Daoy (cell line): ENCODE measurements around the gene SLC25A48. TPM values are rescaled to one million over a fixed set of nuclear protein-coding genes. Genes with fewer than 3 reads are reported as not detected.
A peak's percentile ranks its signal among the peaks of the same experiment; 100 is the strongest.
"Not testable (repeated sequence)": the region's sequence is repeated elsewhere in the genome, so short reads cannot be mapped to it uniquely, and the experiment has no call there.

Experiments
- DNase-seq: peaks from one replicate; pipeline ENCODE4 v3.0.0-alpha.2; 2015; ENCODE audit warnings: low read depth
- total RNA-seq: library from RNA; depleted of rRNA; stranded (reverse); fragments of >200 nt; shearing (Covaris generic); gene quantifications from 2 replicates; pipeline ENCODE4 v1.2.3, GENCODE V29; 2014

The SLC25A48 gene
- total RNA-seq, 1 experiment from 2014 or later = not detected

DNA sequence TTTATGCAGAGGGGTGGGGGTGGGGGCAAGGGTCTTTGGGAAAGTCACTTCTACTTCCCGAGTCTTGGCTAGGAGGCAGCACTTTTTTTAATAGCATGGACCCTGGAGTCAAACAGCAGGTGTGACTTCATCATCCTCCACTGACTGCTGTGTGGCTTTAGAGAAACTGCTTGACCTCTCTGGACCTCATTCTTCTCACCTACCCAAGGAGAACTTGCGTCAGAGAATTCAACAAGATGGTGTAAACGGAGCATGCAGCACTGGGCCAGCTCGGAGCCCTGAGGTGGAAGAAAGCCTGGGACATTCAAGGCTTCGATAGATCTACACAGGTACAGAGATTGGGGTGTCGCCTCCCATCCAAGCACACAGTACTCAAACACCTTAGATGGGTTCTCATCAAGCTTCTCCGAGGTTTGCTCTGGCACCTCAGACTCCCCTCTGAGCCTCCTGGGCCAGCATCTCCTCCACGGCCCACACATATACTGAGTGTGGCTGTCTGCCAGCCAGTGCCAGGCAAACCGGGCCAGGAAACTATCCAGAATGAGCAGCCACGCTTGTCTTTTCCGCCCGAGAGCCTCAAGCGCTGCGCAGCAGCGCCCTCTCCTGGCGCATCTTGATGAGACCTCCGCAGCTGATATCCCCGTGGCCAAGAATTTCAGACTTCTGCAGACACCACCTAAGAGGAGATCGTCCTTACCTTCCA is 4.6 kb upstream of the SLC25A48 start:
- DNase-seq = peak; percentile 72

DNA sequence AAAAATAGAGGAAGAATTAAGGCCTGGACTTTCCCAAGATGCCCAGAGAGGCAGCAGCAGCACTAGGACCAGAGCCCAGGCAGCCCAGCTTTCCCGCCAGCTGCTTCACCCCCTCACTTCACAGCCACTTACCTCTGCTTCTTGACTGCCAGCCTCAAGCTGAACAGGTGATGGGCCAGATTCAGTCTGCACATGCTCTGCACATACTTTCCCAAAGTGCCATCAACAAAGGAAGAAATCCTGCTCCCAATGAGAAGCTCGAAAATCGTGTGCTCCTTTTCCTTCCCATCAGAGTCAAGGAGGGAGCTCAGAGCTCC is 4.1 kb upstream of the SLC25A48 start:
- DNase-seq = no peak

DNA sequence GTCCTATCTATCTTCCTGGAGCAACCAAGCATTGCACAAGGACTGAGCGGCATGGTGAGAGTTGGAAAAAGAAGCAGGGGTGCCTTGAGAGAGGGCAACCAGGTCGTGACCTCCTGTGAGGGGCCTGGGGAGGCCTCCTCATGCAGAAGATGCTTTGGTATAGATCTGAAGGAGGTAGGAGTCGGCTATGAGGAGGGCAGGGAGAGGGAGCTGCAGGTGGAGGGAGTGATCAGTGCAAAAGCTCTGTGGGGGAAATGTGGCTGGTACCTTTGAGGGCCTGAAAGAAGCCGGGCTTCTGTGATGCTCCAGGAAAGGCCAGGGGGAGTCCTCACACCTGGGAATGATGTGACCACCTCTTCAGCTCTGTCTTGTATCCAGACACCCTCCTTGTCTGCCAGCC is 3.6 kb upstream of the SLC25A48 start:
- DNase-seq = no peak

DNA sequence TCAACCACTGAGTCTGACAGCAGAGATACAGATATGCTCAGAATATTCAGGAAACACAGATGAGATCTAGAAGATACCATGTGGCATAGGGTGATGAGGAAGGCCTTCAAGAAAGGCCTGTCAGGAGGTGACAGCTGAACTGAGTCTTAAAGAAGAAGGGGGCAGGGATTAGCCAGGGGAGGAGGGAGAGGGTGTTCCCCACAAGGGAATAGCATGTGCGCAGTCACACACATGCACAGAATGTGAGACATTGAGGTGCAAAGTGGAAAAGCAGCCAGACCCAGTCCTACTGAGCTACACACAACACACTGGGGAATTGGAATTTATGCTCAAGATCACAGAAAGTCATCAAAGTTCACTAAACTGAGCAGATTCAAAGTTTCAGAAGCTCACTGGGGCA is 3.0 kb upstream of the SLC25A48 start:
- DNase-seq = no peak

DNA sequence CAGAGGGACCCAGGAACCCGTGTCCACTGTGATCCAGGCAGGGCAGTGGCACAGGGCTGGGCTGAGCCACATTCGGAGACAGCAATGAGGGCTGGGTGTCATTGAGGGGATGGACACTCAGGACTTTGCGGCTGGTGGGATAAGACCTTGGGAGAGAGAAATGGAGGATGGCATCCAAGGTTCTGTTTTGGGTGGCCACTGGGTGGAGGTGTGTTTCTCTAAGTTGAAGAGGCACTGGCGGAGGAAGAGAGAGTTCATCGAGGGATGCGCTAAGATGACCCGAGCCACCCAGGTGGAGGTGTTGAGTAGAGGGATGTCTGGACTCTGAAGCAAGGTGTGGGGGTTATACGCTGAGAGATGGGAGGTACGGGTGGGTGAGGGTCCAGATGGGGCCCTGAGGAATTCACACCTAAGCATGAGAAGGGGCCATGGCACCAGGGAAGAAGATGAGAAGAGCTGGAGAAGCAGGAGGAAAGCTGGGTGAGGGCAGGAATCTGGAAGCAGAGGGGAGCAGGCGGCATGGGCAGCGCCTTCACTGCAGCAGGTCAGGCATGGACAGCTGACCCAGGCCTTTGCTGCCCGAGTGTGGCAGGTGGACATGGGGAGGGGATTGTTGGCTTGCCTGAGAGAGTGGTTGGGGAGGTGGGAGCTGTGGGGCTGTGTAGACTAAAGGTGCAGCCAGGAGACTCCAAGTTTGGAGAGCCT is 2.5 kb upstream of the SLC25A48 start:
- DNase-seq = no peak

DNA sequence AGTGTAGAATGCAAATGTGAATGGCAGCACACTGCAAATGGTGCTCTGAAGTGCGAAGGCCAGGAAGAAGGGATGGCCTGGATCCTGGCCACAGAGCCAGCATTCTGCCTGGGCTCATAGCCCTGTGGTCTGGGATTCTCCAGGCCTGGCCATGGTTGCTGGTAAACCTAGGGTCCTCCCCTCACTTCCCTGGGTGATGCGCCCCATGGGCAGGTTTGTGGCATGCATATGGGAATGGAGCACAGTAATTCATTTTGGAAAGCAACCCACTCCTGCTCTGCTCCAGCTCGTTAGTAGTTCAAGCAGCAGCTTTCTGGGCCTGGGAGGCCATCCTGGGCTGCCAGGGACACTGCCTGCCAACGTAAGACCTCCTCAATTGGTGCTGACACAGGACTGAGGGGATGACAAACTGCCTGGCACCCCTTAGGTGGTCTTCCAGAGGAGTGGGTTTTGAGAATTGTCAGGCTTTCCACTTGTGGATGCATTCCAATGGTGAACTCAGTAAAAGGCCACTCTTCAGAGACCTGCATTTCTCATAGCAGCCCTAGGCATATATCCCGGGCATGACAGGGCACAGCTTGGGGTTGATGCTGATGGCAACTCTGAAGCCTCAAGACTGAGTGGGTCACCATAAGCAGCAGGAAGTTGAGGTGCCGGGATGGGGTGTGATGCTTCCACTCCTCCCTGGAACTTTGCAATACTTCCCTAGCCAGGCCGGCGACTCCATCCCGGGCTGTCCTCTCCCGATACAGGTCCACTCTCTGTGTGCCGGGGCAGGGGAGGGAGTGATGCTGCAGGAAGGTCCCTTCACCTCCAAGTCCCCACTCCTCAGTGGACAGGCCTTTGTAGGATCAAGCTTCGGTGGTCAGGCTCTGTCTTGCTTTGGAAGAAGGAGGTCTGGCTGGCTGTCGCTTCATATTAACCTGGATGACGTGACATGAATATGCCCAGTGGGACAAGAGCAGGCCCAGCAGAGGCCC is 1.2 kb upstream of the SLC25A48 start:
- no peak for DNase-seq

DNA sequence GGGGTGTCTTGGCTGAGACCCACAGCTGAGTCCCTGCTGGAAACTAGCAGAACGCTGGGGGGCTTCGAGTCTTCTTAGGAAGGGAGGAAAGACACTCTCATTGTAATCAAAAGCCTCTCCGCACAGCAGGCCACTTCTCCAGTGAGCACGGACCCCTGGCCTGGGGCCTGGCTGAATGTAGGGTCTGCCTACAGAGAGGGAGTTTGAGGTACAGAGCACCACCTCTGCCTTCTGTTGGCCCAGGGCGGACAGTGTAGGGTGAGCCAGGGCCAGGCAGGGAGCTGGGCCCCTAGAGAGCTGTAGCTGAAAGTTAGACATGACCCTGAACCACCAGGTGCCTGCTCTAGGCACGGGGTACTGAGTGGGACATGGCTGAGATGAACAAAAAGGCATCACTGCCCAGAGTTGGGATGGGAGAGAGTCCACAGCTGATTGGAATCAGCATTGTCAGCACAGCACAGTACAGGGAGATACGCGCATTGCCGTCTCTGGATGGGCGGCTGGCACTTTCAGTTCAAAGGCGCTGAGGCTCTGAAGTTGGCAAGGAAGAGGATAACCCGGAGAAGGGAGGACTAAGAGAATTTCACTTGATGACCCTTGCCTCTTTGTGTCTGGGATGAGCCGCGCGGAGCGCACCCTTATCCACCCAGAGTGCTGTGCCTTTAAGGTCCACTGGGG is 363 bp upstream of the SLC25A48 start:
- no peak for DNase-seq

DNA sequence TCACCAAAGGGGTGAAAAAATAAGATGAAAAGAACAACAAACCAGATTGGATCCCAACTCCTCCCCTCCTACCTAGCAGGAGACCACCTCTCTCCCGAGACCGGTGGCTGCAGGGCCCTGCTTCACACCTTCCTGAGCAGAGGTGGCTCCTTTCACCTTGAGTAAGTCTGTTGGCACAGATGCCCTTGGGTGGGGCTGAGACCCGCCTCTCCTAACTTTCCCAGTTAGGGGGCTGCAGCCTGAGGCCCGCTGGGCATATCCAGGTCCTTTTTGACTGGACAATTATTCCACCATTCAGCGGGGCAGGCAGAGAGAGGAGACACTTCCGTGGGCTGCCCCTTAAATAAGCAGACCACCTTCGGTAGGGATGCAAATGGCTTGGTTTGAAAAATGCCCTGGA is 1.3 kb downstream of the SLC25A48 start:
- DNase-seq = no peak

DNA sequence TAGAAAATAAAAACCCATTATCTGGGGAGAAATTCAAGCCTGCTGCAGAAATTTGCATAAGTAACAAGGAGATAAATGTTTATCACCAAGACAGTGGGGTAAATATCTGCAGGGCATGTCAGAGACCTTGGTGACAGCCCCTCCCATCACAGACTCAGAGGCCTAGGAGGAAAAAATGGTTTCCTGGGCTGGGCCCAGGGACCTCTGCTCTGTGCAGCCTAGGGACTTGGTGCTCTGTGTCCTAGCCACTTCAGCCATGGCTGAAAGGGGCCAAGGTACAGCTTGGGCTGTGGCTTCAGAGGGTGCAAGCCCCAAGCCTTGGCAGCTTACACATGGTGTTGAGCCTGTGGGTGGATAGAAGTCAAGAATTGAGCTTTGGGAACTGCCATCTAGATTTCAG is 3.9 kb downstream of the SLC25A48 start:
- not testable (repeated sequence) for DNase-seq

DNA sequence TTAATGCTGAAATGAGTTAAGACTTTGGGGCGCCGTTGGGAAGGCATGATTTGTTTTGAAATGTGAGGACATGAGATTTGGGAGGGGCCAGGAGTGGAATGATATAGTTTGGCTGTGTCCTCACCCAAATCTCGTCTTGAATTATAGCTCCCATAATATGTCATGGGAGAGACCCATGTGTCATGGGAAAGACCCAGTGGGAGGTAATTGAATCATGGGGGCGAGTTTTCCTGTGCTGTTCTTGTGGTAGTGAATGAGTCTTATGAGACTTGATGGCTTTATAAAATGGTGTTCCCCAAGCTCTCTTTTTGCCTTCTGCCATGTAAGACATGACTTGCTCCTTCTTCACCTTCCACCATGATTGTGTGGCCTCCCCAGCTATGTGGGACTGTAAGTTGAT is 5.1 kb downstream of the SLC25A48 start:
- DNase-seq = no peak

DNA sequence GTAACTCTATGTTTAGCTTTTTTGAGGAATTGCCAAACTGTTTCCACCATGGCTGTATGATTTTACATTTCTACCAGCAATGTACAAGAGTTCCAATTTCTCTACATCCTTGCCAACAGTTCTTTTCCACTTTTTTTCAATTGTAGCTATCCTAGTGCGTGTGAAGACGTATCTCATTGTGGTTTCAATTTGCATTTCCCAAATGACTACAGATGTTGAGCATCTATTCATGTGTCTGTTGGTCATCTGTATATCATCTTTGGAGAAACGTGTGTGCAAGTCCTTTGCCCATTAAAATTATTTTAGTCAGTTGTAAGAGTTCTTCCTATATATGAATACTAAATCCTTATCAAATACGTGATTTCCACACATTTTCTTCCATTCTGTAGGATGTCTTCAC is 6.5 kb downstream of the SLC25A48 start:
- no peak for DNase-seq

DNA sequence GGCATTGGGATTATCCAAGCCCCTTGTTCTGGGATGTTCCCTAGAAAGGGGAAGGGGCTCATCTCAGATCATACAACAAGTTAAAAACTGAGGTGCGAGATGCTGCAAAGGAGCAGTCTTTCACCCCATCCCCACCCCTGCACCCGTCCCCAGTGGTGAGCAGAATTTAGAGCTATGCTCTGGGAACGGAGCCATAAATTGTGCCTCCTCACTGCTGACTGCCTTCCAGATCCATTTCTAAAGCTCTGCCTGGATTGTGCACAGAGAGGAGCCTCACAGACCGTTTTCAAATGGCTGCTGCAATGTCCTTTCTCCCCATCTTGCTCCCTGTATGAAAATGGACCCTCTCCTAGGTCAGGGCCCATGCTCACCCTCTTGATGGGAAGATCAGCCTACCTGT is 8.3 kb downstream of the SLC25A48 start:
- no peak for DNase-seq

DNA sequence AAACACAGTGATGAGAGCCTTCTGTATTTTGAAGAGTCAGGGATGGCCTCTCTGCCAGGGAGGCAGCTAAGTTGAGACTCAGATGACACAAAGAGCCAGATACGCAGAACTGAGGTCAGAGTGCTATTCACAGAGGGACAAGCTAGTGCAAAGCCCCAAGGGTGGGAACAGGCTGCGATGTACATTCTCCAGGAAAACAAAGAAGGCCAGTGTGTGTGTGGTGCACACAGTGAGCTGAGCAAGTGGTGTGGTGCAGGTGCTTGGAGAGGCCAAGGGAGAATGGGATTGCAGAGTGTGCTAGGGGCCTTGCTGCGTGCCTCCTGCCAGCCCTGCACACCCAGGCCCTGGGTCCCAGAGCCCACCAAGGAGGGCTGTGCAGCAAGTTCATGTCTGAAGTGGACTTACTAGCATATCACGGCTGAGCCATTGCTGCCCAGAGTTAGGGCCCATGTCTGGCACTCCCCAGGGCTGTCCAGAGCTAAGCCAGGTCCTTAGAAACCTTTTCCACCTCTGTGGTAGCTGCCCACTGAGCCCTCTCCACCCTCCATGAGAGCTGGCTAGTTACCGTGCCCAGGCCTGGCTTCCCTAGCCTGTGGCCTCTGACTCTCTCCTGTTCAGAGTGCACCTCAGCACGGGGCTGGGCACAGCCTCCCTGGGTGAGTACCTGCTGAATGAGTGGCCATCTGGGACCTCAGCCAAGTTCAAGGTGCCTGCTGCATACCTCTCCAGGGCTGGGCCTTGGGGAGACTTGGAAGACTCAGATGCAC is 9.3 kb downstream of the SLC25A48 start:
- no peak for DNase-seq

DNA sequence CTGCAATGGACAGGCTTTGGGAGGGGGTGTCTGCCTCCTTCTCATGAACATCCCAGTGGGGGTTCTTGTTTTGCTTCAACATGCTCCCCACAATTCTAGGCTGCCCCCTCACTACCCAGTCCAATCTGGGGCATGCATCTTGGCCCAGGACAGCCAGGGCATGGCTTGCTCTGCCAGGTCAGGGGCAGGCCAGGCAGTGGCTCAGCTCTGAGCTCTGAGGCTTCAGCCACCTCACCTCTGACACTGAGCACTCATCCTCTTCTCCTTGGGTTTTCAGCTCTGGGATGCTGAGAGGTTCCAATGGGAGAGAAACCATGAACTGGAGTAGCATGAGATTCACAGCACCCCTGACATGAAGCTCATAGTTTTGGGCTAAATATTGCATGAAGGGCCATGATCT is 11.8 kb downstream of the SLC25A48 start:
- no peak for DNase-seq

DNA sequence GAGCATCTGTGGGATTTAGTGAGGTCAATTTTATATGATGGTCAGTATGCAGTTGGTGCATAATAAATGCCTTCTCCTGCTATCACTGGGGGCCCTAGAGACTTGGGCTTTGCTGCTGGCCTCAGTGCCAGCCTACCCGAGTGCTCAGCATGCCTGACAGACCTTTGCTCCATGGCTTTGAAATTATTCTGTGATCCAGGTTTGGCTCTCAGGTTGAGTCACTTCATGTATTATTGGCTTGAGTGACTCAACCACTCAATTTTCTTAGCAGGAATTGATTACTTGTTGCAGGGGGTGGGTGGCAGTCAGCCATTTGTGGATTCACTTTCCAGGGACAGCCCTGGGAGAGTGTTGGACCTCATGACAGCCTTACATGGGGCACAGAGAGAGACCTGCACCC is 13.5 kb downstream of the SLC25A48 start:
- DNase-seq = no peak

DNA sequence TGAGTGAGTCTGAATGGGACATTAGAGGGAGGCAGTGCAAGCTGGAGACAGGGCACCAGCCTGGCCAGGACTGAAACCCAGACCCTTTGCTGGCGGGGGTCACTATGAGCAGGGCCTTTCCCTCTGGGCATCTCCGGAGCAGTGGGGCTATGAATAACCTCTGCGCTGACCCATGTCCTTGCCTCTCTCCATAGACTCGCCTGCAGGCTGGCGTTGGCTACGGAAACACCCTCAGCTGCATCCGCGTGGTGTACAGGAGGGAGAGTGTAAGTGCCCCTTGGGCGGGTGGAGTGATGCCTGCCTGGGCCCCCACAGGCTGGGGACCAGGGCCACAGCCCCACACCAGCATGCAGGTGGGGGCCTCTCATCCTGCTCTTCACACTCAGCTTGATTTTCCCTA is 15.8 kb downstream of the SLC25A48 start:
- DNase-seq = no peak

DNA sequence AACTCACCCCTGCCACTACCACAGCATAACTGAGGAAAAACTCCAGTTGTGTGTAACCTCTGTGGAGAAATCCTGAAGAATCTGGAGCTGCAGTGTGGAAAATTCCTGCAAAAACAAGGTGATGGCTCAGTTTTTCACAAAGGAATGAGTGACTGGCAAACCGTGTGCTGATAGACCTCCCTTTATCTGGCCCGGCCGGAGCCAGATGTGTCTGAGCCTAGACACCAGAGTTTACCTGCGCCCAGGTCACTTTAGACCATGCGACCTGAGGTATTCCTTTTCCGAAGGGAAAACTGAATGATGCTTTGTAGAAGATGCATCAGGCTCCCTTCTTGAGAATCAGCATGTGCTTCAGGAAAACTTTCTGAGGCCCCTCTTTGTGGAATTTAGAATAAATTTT is 16.2 kb downstream of the SLC25A48 start:
- DNase-seq = no peak

DNA sequence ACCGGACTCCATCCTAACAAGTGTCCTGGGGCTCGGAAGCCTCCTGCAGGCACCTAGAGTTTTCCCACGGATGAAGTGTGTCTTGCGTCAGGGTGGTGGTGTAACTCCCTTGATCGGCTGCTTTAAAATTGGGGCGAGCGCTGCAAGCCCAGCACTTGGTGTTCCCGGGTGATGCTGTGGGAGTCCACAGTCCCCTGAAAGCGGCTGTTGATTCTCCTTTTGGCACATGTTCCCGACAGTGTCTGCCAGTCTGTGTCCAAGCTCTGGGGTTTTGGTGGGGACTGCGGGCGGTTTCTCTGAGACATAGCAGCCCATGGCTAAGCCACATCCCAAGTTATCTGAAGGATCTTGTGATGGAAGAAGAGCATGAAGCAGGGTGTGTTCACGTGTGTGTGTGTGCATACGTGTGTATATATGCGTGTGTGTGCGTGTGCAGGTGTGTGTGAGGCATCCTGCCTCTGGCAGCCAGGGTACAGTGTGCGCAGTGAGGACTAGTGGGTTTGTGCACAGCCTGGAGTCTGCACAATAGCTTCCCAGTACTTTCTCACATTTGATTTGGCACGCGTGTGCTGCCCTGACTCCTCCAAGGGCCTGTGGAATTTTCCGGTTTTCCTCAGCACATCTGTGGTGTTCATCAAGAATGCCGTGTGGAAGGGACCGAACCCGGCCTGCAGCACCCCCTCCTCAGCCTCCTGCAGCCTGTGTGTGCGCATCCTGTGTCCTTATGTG is 16.9 kb downstream of the SLC25A48 start:
- DNase-seq = no peak

DNA sequence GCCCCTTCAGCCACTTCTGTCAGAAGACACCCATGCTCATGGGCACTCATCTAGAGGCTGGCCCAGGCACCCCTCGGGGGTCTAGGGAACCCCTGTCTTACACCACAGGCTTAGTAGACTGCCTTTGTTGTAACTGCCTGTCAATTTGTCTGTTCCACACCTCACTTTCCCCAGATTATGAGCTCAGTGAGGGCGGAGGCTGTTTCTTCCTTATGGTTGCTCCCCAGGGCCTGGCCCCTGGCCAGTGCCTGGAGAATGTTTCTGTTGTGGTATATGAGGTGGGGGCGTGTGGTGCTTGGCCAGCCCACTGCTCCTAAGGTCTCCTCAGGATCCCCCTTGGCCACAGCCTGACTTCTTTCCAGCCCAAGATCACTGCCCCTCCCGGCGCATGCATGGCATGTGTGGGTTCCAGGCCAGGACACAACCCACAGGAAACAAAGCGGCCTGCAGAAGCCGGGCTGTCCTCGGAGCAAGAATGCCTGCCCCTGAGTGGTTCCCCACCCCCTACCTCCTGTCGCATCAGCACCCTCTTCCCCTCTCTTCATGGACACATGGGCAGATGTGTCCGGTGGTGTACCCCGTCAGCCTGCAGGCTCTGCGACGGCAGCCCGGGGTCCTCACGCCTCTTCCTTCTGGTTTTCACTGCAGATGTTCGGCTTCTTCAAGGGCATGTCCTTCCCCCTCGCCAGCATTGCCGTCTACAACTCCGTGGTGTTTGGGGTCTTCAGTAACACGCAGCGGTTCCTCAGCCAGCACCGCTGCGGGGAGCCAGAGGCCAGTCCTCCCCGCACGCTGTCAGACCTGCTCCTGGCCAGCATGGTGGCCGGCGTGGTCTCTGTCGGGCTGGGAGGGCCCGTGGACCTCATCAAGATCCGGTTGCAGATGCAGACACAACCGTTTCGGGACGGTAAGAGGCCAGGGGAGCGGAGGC is 17.7 kb downstream of the SLC25A48 start:
- no peak for DNase-seq
